ENCODE measurements around the gene MEG3.

The MEG3 gene

GRCh38 chr14:100866666-100867630 lies 41.0 kb downstream of the MEG3 start:
- DNase-seq: no peak

GRCh38 chr14:100867631-100868315 lies 41.9 kb downstream of the MEG3 start:
- DNase-seq: no peak

DNA sequence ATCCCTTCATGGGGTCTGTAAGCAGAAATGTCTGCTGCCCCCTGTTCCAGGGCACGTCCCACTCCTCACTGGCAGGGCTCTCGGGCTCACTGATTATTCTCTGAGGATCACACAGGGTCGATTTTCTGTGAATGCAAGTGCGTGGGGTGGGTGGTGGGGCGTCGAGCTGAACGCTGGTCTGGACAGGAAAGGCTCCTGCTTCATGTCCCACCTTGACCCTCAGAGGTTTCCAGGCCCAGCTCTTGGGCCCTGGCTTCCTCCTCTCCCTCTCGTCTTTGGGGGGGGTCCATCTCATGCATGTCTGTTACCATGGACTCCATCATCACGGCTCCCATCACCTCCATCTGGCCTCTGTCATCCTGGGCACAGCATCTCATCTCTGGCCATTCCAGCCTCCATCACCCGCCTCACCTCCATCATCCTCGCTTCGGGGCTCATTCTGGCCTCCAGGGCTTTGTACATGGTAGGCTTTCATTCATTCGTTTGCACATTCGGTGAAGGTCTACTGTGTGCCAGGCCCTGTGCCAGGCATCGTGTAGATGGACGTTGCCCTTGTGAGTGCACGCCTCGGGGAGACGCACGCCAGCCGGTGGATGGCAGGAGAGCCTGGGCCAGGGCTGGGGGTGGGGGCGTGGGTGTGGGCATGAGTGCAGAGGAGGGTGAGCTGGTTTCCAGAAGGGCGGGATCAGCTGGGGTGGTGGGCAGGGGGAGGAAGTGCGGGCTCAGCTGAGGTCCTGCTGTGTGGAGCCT lies 42.9 kb downstream of the MEG3 start:
- DNase-seq: no peak

DNA sequence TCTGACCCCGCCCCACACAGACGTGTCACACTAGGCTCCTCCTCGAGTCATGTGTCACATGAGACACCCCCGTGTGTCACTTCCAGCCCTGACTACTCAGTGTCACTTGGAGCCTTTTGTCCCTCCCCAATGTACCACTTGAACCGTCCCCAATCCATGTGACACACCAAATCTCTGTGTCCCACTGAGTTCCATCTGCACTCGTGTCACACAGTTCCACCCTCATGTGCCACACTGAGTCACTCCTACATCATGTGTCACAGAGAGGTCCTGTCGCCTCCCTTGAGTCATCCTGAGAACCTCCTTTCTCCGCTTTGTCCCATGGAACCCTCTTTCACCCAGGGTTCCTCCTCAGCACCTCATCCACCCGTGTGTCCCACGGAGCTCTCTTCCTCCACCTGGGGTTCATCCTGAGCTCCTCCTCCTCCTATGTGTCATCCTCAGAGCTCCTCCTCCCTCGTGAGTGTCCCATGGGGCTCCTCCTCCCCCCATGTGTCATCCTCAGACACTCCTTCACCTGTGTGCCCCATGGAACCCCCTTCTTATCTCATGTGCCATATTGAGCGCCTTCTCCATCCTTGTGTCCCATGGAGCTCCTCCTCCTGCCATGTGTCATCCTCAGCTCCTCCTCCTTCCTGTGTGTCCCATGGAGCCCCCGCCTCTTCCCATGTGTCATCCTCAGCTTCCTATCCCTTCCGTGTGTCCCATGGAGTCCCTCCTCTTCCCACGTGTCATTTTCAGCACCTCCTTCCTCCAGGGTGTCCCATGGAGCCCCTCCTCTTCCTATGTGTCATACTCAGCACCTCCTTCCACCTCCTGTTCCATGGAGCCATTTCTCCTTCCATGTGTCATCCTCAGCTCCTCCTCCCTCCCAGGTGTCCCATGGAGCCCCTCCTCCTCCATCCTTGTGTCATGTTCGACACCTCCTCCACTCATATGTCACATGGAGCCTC lies 45.6 kb downstream of the MEG3 start:
- DNase-seq: no peak

GRCh38 chr14:100872259-100873095 lies 46.6 kb downstream of the MEG3 start:
- DNase-seq: no peak

DNA sequence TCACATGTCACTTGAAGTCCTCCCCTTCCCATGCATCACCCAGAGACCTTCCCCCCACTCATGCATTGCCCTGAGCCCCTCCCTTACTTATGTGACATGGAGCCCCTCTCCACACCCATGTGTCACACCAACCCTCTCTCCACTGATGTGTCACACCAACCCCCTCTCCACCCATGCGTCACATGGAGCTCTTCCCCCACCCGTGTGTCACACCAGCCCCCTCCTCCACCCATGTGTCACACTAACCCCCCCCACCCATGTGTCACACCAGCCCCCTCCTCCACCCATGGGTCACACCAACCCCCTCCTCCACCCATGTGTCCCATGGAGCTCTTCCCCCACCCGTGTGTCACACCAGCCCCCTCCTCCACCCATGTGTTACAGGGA lies 47.2 kb downstream of the MEG3 start:
- no peak for DNase-seq

DNA sequence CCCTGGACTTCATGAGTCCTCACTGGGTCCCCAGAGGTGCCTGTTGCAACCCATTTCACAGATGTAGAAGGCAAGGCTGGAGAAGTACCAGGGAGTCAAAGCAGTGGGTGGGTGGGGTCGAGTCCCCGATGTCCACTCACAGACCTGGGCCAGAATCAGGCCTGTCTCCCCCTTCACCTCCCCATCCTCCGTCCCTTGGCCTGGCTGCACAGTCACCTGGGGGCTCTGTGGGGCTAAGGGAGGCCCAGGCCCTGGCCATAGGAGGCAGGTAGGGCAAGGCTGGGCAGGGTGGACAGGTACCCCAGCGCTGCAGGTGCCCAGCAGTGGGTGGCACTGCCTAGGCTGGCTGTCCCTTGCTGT lies 48.1 kb downstream of the MEG3 start:
- no peak for DNase-seq

GRCh38 chr14:100874411-100875091 lies 48.6 kb downstream of the MEG3 start:
- DNase-seq: no peak

DNA sequence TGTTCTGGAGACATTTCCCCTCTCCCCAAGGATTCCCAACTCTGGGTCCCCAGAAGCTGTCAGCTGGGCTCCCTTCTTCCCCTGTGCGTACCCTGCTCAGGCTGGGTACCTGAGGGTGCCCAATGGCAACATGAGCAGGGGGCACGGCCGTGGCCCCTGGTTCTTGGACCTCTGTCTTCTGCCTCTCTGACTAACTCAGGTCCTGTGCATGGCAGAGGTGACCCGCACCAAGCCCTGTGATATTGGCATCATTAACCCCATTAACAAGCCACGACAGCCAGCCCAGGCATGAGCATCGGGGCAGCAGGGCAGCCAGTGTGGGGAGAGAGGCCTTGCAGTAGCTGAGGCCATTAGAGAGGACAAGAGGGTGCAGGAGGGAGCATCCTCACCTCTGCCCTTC lies 49.2 kb downstream of the MEG3 start:
- no peak for DNase-seq

DNA sequence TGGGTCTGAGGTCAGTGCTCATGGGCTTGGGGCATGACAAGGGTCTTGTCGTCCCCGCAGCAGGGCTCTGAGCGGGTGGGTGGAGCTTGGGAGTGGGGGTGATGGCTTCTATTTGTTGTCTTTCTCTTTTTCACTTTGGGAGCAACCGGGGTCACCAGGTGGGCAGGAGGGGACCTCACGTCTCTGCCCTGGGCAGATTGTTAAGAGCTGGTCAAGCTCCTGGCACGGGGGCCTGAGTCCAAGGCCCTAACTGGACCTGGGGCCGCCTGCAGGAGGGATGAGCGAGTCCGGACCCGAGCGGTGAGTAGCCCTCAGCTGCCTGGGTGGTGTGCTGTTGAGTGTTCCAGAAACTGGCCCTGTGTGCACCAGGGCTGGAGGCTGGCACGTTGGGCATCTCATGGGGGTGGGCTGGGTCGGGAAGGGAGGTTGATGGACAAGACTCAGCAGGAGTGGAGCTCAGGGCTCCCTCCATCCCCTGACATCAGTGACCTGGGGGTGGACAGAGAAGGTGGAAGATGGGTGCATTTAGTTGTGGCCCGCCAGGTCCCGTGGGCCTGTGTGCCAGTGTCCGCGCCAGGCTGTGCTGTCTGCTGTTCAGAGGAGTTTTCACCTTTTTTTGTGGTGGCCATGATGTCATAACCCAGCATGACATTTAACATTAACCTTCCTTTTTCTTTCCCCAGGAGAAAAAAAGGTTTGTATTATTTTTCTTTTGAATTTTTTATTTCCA lies 50.1 kb downstream of the MEG3 start:
- DNase-seq: no peak

DNA sequence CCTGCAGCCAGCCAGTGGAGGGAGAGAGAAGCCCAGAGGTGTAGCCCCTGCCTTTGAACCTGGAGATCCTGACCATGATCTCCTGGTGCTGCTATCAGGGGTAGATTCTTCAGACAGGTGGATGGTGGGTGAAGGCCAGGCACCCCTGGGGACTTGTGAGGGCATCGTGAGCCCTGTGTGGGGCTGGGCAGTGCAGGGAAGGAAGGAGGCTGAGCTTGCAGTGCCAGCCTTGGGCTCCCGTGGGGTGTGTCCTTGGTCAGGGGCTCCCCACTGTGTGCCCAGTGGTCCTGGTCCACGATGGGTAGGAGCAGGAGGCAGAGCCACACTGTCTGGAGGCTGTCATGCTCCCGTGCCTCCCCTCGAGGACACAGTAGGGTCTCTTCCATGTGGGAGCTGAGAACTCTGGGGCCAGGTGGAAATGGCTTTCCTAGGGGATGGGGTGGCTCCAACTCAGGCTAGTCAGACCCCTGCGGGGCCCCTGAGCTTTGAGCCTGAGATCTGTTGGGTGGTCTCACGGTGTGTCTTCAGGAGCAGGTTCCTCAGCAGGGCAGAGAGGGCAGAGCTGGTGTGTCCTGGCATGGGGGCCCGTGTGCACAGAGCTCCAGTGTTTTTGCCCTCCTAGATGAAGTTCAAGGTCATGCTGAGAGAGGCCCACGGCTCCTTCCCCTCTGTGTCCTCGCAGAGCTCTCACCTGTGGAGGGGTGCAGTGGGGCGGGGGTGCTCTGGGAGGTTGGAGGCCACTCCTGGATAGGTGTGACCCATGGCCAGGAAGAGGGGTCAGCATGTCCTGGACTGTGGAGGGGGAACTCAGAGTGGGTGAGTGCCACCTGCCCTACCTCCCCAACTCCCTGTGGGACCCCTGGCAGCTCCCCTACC lies 52.6 kb downstream of the MEG3 start:
- DNase-seq: no peak

DNA sequence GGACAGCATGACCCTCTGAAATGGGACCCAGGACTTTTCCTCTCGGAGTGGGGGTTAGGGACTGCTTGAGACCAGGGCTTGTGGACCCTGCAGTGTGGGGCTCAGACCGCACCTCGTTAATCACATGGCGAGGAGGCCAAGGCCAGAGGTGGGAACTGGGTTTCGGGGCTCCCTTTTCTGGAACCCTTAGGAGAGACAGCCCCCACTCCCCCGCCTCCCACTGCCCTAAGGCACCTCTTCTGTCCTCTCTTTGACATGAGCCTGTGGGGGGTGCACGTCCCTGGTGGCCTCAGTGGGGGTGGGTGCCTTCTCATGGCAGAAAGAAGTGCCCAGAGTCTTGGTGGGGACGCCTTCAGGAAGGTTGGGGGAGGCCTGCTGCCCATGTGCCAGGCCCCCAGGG lies 53.3 kb downstream of the MEG3 start:
- DNase-seq: no peak

- no peak for DNase-seq
Measured at GRCh38 chr14:100879782-100880181, 53.9 kb downstream of the MEG3 start.

- DNase-seq: no peak
Measured at GRCh38 chr14:100880271-100881101, 54.6 kb downstream of the MEG3 start.

- no peak for DNase-seq
Measured at GRCh38 chr14:100881211-100882025, 55.5 kb downstream of the MEG3 start.

GRCh38 chr14:100882026-100882967 lies 56.4 kb downstream of the MEG3 start:
- no peak for DNase-seq
